SK-N-SH (cell line): ENCODE results near the gene GLI2. TPM values are rescaled to one million over a fixed set of nuclear protein-coding genes. Genes with fewer than 3 reads are reported as not detected.
A peak's percentile ranks its signal among the peaks of the same experiment; 100 is the strongest.

Experiments used
- CTCF ChIA-PET: fragments of 300-600, 350-600 bp; formaldehyde crosslinking; extraction: SDS; loops from one replicate; lab custom pipeline; 2021; lab: Yijun Ruan, JAX
- POLR2A ChIA-PET: fragments of 350-600 bp; sonication (Branson Sonifier 250); formaldehyde crosslinking; extraction: SDS; loops from one replicate; lab custom pipeline; 2020; ENCODE audit warnings: antibody characterized with exemption, inconsistent platforms; lab: Yijun Ruan, JAX
- DNase-seq: peaks from one replicate; pipeline ENCODE4 v3.0.0; 2012
- H2AFZ ChIP-seq: fragments of 200-600 bp; sonication (generic); 2 replicates; pipeline ENCODE4 v1.8.1; 2016; ENCODE audit warnings: antibody characterized with exemption, mild to moderate bottlenecking, low read depth
- H3F3A ChIP-seq: fragments of 200-600 bp; sonication (generic); replicated peaks from 2 replicates; pipeline ENCODE3; 2016; ENCODE audit warnings: antibody characterized with exemption, mild to moderate bottlenecking; ENCODE audit not compliant: insufficient read depth
- H3K27ac ChIP-seq, 2 experiments: fragments of 200-500 bp in 1 of 2; fragments of 200-600 bp in 1 of 2; sonication (Bioruptor generic) in 1 of 2; sonication (generic), shearing (Covaris generic) in 1 of 2; 2 replicates each; pipeline versions ENCODE4 v1.5.1 to v1.6.1; 2014 to 2016; ENCODE audit warnings: low read depth in 2 of 2, inconsistent platforms in 1 of 2, low read length in 1 of 2, mild to moderate bottlenecking in 1 of 2, mixed read lengths in 1 of 2
- H3K27me3 ChIP-seq: fragments of 200-600 bp; sonication (generic), shearing (Covaris generic); 2 replicates; pipeline ENCODE4 v1.6.1; 2016; ENCODE audit warnings: mixed run types; ENCODE audit not compliant: insufficient read depth
- H3K36me3 ChIP-seq, 2 experiments: fragments of 200-500 bp in 1 of 2; fragments of 200-600 bp in 1 of 2; sonication (Bioruptor generic) in 1 of 2; sonication (generic) in 1 of 2; replicated peaks in 1 of 2; 2 replicates each; pipeline versions ENCODE3 to v1.5.1; 2014 to 2016; ENCODE audit warnings: low read length in 1 of 2, mild to moderate bottlenecking in 1 of 2; ENCODE audit not compliant: insufficient read depth in 2 of 2, control insufficient read depth in 1 of 2
- H3K4me1 ChIP-seq, 2 experiments: fragments of 200-500 bp in 1 of 2; fragments of 200-600 bp in 1 of 2; sonication (Bioruptor generic) in 1 of 2; sonication (generic), shearing (Covaris generic) in 1 of 2; 2 replicates each; pipeline versions ENCODE4 v1.5.1 to v1.6.1; 2014 to 2016; ENCODE audit warnings: low read depth in 1 of 2, low read length in 1 of 2, mixed run types in 1 of 2; ENCODE audit not compliant: insufficient read depth in 2 of 2, control insufficient read depth in 1 of 2
- H3K4me2 ChIP-seq: fragments of 200-600 bp; sonication (generic), shearing (Covaris generic); 2 replicates; pipeline ENCODE4 v1.6.1; 2017; ENCODE audit warnings: mixed run types
- H3K4me3 ChIP-seq, 2 experiments: fragments of 200-500 bp in 1 of 2; fragments of 200-600 bp in 1 of 2; sonication (Bioruptor generic) in 1 of 2; sonication (generic), shearing (Covaris generic) in 1 of 2; 2 replicates each; pipeline versions ENCODE4 v1.5.1 to v1.8.1; 2014 to 2016; ENCODE audit warnings: low read depth in 2 of 2, inconsistent platforms in 1 of 2, low read length in 1 of 2, mild to moderate bottlenecking in 1 of 2, mixed read lengths in 1 of 2, moderate library complexity in 1 of 2
- H3K79me2 ChIP-seq: fragments of 200-600 bp; sonication (generic); 2 replicates; pipeline ENCODE4 v1.8.1; 2017; ENCODE audit warnings: mild to moderate bottlenecking; ENCODE audit not compliant: insufficient read depth
- H3K9ac ChIP-seq: fragments of 200-600 bp; sonication (generic); 2 replicates; pipeline ENCODE4 v1.6.1; 2017; ENCODE audit warnings: mixed run types
- H3K9me2 ChIP-seq: fragments of 200-600 bp; sonication (generic); 2 replicates; pipeline ENCODE4 v1.6.1; 2017; ENCODE audit warnings: mixed run types
- H3K9me3 ChIP-seq: fragments of 200-600 bp; sonication (generic); 2 replicates; pipeline ENCODE4 v1.6.1; 2017; ENCODE audit warnings: mixed run types, mild to moderate bottlenecking, moderate library complexity
- H4K20me1 ChIP-seq: fragments of 200-600 bp; sonication (generic); 2 replicates; pipeline ENCODE4 v1.6.1; 2017; ENCODE audit warnings: mild to moderate bottlenecking, mixed run types; ENCODE audit not compliant: insufficient read depth
- CTCF ChIP-seq: fragments of 200-600 bp; sonication (generic); IDR thresholded peaks from 2 replicates; pipeline ENCODE4 v1.6.1; 2017; ENCODE audit warnings: antibody characterized with exemption, mild to moderate bottlenecking, moderate library complexity
- GABPA ChIP-seq: IDR thresholded peaks from 2 replicates; pipeline ENCODE4 v1.4.0; 2012; ENCODE audit warnings: low read depth, mild to moderate bottlenecking
- MAX ChIP-seq: IDR thresholded peaks from 2 replicates; pipeline ENCODE4 v1.4.0; 2012; ENCODE audit warnings: low read depth
- NRF1 ChIP-seq: IDR thresholded peaks from 2 replicates; pipeline ENCODE4 v1.6.1; 2012; ENCODE audit warnings: low read depth, mild to moderate bottlenecking, low read length
- RFX5 ChIP-seq: IDR thresholded peaks from 2 replicates; pipeline ENCODE4 v1.6.1; 2012; ENCODE audit warnings: mild to moderate bottlenecking, improper control_type of control experiment, low read length
- WGBS: methylation state at CpG from one replicate; pipeline ENCODE4 v1.1.6; 2017; ENCODE audit warnings: low lambda C conversion rate; 5-methylcytosine and 5-hydroxymethylcytosine counted together
- polyA plus RNA-seq, 3 experiments: library from polyadenylated mRNA; depleted of rRNA; stranded (reverse); fragments of >200 nt; gene quantifications; 2 replicates each; pipeline ENCODE4 v1.2.3, GENCODE V29; 2012
- TF ChIP-seq, protein P1 (sequence below): IDR thresholded peaks from 2 replicates; pipeline ENCODE4 v1.6.1; 2012; ENCODE audit warnings: mild to moderate bottlenecking, low read depth, low read length, moderate library complexity
- TF ChIP-seq, protein P2 (sequence below): fragments of 150-350 bp; IDR thresholded peaks from 2 replicates; pipeline ENCODE4 v1.6.1; 2017; ENCODE audit warnings: antibody characterized with exemption, low read length, low read depth, borderline replicate concordance

Gene GLI2
- polyA plus RNA-seq, 1 of the 3 experiments (the other 2 are of a cell fraction) = 3.4 TPM

DNA sequence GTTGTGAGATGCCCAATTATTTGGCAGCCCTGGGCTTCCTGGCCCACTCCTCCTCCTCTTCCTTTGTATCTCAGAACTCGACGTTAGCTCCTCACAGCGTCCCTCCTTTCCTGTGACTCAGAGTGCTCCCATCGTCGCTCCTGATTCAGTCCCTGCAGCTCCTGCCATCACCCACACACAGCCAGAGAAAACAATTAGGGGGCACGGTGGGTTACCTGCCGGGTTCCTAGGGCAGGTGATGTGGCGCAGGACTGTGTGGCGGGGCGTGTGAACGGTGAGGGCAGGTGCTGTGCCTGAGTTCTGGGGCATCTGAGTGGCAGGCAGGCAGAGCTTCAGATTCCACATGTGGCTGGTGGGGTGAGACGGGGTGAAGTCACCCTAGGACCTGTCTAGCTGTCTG, 42.6 kb downstream of the GLI2 start:
- Histone ChIP-seq H2AFZ (no peak overlapping the region), H3K9ac (no peak overlapping the region), H4K20me1 (peaks cover 48% of the 10 kb centered on the region), H3K27ac (no peak overlapping the region), H3K4me3 (no peak overlapping the region), H3K9me2 (no peaks in the 10 kb centered on the region), H3K4me1 (peaks cover 26 to 44% of the 10 kb centered on the region in 2 experiments), H3K9me3 (no peaks in the 10 kb centered on the region), H3K4me2 (no peak overlapping the region), H3F3A (no peaks in the 10 kb centered on the region), H3K27me3 (no peaks in the 10 kb centered on the region), H3K36me3 (no peaks in the 10 kb centered on the region), H3K79me2 (peaks cover 81% of the 10 kb centered on the region)
- DNase-seq = no peak
- 76% methylated on average over 11 of the region's 12 CpGs for WGBS
- POLR2A ChIA-PET = no interaction called here
- CTCF ChIA-PET = interaction anchor here (1.0 to 1.4 kb wide), 3 partner anchors 42 to 83 kb away, joined by 3 to 4 read pairs (median 4); partner anchors contain the start of gene GLI2
- TF ChIP-seq RFX5 (no peak), GABPA (no peak)
- TF ChIP-seq, protein P1, sequence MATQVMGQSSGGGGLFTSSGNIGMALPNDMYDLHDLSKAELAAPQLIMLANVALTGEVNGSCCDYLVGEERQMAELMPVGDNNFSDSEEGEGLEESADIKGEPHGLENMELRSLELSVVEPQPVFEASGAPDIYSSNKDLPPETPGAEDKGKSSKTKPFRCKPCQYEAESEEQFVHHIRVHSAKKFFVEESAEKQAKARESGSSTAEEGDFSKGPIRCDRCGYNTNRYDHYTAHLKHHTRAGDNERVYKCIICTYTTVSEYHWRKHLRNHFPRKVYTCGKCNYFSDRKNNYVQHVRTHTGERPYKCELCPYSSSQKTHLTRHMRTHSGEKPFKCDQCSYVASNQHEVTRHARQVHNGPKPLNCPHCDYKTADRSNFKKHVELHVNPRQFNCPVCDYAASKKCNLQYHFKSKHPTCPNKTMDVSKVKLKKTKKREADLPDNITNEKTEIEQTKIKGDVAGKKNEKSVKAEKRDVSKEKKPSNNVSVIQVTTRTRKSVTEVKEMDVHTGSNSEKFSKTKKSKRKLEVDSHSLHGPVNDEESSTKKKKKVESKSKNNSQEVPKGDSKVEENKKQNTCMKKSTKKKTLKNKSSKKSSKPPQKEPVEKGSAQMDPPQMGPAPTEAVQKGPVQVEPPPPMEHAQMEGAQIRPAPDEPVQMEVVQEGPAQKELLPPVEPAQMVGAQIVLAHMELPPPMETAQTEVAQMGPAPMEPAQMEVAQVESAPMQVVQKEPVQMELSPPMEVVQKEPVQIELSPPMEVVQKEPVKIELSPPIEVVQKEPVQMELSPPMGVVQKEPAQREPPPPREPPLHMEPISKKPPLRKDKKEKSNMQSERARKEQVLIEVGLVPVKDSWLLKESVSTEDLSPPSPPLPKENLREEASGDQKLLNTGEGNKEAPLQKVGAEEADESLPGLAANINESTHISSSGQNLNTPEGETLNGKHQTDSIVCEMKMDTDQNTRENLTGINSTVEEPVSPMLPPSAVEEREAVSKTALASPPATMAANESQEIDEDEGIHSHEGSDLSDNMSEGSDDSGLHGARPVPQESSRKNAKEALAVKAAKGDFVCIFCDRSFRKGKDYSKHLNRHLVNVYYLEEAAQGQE = no peak
- TF ChIP-seq, protein P2, sequence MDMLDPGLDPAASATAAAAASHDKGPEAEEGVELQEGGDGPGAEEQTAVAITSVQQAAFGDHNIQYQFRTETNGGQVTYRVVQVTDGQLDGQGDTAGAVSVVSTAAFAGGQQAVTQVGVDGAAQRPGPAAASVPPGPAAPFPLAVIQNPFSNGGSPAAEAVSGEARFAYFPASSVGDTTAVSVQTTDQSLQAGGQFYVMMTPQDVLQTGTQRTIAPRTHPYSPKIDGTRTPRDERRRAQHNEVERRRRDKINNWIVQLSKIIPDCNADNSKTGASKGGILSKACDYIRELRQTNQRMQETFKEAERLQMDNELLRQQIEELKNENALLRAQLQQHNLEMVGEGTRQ = no peak

GRCh38 chr2:120779781-120780283, 44.2 kb downstream of the GLI2 start:
- H3K4me1 ChIP-seq = peaks cover 28 to 56% of the 10 kb centered on the region in 2 experiments

More at GRCh38 chr2:120779781-120780283, 44.2 kb downstream of the GLI2 start:
- H3K9ac ChIP-seq = no peak overlapping the region
- peak overlapping the region in 1 of 2 experiments; percentile 96; a peak in 2 of 4 replicates for H3K27ac ChIP-seq
- no peak overlapping the region for H3K4me3 ChIP-seq
- H3K9me2 ChIP-seq = no peaks in the 10 kb centered on the region
- no peaks in the 10 kb centered on the region for H3K9me3 ChIP-seq
- WGBS = 78% methylated on average over 13 of the region's 13 CpGs
- no peaks in the 10 kb centered on the region for H3K27me3 ChIP-seq
- 0 out of 2 replicates have a peak, but pooled peaks have one; percentile 26 for TF ChIP-seq MAX
- no peak for TF ChIP-seq NRF1
- TF ChIP-seq CTCF = peak; percentile 28
- no peak overlapping the region for H2AFZ ChIP-seq
- no peaks in the 10 kb centered on the region for H3F3A ChIP-seq
- DNase-seq = no peak
- POLR2A ChIA-PET = interaction anchor here (1.3 kb wide), 1 partner anchor 125 kb away, joined by 4 read pairs; no protein-coding TSS in a partner anchor
- 0 out of 2 replicates have a peak overlapping the region, but pooled peaks have one; percentile 17 for H3K4me2 ChIP-seq
- H3K36me3 ChIP-seq = no peaks in the 10 kb centered on the region
- CTCF ChIA-PET = interaction anchor here (1.0 to 1.9 kb wide), 8 partner anchors 14 to 291 kb away, joined by 3 to 8 read pairs (median 4); no protein-coding TSS in a partner anchor
- H4K20me1 ChIP-seq = peaks cover 56% of the 10 kb centered on the region
- H3K79me2 ChIP-seq = peaks cover 78% of the 10 kb centered on the region
